GM10847 (cell line): ENCODE results near the gene CSTF3.

Source experiments
- POLR2A ChIP-seq: IDR thresholded peaks from 2 replicates; pipeline ENCODE4 v1.6.1; 2011; ENCODE audit not compliant: insufficient read length; ENCODE audit errors: extremely low read depth

CSTF3 gene

GRCh38 chr11:33172996-33173395, 11.7 kb upstream of the CSTF3 start:
- no peak for TF ChIP-seq POLR2A

GRCh38 chr11:33172345-33172744, 11.1 kb upstream of the CSTF3 start:
- TF ChIP-seq POLR2A, result no peak

- no peak for TF ChIP-seq POLR2A
Observed at GRCh38 chr11:33171251-33171650, 10.0 kb upstream of the CSTF3 start.

- TF ChIP-seq POLR2A, result no peak
Observed at GRCh38 chr11:33168709-33169200, 7.5 kb upstream of the CSTF3 start.

GRCh38 chr11:33162831-33163230, 1.6 kb upstream of the CSTF3 start:
- TF ChIP-seq POLR2A, result no peak

- TF ChIP-seq POLR2A, result no peak
Observed at GRCh38 chr11:33160587-33160986, 693 bp downstream of the CSTF3 start.

- TF ChIP-seq POLR2A, result no peak
Observed at GRCh38 chr11:33160136-33160535, 1.1 kb downstream of the CSTF3 start.

- TF ChIP-seq POLR2A, result no peak
Observed at GRCh38 chr11:33158596-33159275, 2.5 kb downstream of the CSTF3 start.

- no peak for TF ChIP-seq POLR2A
Observed at GRCh38 chr11:33157103-33158027, 3.9 kb downstream of the CSTF3 start.

- no peak for TF ChIP-seq POLR2A
Observed at GRCh38 chr11:33151399-33151798, 9.9 kb downstream of the CSTF3 start.

- TF ChIP-seq POLR2A, result no peak
Observed at GRCh38 chr11:33147559-33147958, 13.7 kb downstream of the CSTF3 start.

- TF ChIP-seq POLR2A, result no peak
Observed at GRCh38 chr11:33135768-33136443, 25.4 kb downstream of the CSTF3 start.

GRCh38 chr11:33135216-33135615, 26.1 kb downstream of the CSTF3 start:
- TF ChIP-seq POLR2A, result no peak

GRCh38 chr11:33134276-33134675, 27.0 kb downstream of the CSTF3 start:
- TF ChIP-seq POLR2A, result no peak

GRCh38 chr11:33133761-33134160, 27.5 kb downstream of the CSTF3 start:
- TF ChIP-seq POLR2A, result no peak

- no peak for TF ChIP-seq POLR2A
Observed at GRCh38 chr11:33132510-33132909, 28.8 kb downstream of the CSTF3 start.
